NCI-H510A (cell line): Measurements from ENCODE around the gene DNPH1.

Experiments
- DNase-seq: peaks from one replicate; lab custom pipeline; 2025; lab: John Stamatoyannopoulos, UW

The DNPH1 gene, protein sequence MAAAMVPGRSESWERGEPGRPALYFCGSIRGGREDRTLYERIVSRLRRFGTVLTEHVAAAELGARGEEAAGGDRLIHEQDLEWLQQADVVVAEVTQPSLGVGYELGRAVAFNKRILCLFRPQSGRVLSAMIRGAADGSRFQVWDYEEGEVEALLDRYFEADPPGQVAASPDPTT

DNA sequence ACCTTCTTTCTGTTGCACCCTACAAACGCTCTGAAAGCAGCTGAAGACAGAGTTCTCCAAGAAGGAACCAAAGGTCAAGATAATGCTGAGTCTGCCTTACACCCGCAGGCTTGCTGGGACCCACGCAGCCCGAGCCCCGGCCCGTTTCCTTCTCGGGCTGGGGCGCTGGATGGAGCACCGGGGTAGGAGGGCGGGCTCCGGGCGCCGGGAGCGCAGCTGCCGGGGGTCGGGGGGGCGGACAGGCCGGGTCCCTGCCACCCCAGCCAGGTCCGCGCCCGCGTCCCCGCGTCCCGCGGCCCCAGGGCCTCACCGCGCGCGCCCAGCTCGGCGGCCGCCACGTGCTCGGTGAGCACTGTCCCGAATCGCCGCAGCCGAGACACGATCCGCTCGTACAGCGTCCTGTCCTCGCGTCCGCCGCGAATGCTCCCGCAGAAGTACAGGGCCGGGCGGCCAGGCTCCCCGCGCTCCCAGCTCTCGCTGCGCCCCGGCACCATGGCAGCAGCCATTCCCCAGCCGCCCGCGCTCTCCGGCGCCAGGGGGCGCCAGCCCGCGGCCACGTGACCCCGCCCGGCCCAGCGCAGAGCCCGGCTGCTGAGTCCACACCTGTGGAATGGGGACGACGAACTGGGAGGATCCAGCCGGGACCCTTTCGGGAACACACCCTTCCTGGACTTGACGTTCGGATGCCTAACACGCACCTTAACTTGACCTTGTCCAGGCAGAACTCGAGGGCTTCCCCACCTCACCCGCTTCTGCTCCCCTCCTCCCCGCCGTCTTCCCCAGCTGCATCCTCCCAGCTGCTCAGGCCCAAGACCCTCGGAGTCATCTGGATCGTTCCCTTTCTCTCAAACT, at the start of gene DNPH1:
DNPH1 (minus strand) TSS at position 531 of the 852 bp plus-strand sequence; CDS start at position 506, 25 bp downstream.
- DNase-seq, result peak; percentile 52

DNA sequence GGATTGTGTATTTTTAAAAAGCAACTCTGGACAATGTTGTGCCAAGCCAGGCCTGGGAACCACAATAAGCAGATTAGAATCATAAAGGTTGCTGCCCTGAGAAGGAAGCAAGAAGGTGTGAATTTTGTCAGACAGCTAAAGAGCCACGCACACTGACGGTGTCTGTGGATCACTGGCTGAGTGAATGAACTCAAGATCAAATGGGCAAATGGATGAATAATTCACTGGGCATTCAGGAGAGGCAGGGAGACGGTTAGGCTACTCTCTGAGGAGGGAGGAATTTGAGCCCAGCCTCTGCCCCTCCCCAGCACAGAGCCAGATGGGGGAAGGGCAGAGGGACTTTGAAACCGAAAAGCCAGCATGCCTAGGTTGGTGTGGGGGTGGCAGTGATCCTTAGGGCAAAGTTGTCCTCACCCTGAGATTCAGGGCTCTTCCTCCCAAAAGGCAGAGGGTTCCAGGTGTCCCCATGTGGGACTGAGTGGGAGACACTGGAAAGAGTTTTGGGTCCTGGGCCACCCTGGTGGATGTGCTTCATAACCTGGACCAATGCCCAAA, 49.3 kb upstream of the DNPH1 start:
- DNase-seq, result no peak

DNA sequence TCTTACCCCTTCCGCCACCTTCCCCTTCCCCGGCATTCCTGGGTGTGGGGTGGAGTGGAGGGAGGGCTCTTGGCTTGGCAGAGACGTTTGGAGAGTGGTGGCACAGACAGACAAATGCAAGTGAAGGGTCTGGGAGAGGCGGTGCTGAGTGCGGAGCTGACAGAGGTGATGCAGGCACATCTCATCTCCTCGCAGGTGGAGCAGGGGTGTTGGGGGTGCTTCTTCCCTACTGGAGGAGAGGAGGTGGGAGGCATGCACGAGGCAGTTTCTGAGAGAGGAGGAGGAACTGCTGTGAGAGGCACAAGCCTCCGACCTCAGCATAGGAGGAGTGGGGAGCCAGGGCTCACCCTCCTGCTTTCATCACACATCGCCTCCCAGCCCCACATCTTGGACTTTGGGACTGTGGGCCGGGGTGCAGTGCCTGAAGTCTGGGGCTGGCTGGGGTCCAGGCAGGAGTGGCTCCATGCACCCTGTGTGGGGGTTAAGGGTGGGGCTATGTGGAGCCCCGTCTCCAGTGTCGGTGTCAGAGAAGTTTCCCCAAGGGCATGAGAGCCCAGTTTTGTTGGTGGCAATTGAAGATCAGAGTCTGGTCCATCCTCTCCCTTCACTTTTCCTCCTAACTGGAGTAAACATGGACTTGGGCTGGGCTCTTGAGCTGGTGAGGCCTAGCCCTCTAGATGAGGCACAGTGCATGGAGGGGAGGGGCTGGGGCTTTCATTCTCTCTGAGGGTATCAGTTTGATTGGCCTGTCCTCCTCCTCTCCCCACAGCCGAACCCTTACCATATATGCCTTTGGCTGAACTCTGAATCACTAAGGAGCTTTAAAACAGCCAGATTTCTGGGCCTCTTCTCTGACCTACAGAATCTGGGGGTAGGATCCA, 48.6 kb upstream of the DNPH1 start:
- no peak for DNase-seq

DNA sequence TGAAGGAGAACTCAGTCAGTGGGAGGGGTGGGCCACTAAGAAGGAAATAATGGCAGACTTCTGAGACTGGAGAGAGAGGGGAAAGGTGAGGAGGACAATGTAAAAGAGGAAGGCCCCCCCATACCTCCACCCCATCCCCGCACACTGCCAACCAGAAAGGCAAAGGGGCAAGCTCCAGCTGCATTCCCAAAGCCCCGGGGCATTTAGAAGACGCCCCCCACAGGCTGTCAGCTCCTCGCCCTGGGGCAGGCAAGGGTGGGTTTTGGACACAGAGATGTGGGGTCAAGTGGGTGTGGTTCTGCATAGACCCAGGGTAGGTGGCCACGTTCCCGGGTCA, 48.0 kb upstream of the DNPH1 start:
- no peak for DNase-seq

DNA sequence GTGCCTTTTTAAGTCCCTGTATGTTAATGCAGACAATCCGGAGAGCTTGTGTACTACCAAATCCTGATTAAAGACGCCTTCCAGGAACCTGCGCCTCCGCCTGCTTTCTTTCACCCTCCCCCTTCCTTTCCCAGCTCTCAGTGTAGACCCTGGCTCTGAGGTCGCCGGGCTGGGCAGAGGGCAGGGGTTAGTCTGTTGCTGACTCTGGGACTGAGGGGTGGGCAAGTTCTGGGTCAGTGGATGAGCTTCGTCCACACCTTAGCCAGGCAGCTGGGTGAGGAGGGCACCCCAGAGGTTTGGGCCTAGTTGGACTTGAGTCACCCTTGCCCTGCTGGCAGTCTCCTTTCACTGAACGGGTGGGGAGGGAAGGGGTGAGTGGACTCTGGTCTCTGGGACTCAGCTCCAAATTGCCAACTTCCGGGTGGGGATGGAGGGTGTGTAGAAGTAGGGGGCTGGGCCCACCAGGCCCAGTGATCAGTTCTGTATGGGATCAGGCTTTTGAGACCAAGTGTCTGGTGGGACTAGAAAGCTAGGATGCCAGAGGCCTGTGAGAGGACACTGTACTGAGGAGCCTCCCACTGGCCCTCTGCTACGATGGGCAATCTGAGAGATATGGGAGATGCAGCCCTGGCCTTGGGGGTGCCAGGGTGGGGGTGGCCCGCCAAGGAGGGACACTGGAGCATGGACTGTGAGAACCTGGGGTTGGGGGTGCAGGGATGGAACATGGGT, 47.5 kb upstream of the DNPH1 start:
- no peak for DNase-seq

DNA sequence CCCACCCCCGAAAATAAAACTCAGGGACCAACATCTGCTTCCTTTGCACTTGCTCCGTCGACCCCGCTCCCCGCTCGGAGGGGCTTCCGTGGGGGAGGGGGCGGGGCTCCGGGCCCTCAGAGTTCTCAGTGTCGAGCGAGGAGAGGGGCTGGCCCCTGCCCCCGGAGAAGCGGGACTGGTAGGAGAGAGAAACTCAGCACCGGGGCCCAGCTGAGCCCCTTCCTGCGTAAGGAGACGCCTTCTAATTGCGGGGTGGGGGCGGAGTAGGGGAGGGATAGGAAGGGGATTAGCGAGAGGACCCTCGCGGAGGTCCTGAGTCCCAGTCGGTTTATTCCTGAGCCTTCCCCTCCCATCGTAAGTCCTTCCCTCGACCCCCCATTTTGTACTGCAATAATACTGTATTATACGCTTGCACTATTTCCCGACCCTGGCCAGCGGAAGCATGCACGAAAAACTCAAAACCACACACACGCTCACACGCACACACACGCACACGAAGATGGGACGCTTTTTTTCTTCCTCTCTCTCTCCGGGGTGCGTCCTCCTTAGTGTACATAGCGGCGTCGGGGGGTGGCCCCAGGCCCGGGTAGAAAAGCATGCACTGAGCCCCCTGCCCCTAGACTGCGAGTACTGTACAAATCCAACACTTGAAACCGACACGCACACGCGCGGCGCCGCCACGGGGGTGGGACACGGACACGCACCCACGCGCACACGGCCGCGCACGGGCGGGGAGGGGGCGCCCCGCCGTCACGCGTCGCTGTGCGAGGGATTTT, 46.7 kb upstream of the DNPH1 start:
- no peak for DNase-seq

DNA sequence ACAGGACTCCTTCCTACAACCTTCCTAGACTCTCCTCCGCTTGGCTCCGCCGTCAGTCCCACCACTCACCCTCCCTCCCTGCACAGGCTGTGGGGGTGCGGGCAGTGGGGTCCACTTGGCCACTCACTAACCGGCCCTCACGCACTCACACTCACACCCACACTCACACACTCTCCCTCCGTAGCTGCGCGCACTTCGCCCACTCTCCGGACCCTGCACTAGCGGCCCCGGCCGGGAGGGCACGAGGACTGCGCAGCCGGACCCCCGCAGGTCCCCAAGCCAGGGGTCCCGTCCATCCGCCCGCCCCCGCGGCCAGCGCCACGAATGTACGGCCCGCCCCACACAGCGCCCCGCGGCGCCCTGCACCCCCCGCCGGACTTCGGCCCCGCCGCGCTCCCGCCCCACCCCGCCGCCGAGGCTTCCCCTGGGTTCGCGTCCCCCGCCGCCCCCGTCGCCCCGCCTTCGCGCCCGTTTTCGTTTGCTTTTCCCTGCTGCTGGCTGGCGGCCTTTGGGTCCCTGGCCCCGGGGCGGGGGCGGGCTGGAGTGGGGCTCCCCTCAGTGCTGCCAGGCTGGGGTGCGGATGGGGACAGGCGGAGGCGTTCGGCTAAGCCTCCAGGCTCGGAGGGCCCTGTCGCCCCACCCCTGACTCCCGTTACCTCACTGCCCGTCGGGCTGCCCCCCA, 45.8 kb upstream of the DNPH1 start:
- DNase-seq, result no peak

DNA sequence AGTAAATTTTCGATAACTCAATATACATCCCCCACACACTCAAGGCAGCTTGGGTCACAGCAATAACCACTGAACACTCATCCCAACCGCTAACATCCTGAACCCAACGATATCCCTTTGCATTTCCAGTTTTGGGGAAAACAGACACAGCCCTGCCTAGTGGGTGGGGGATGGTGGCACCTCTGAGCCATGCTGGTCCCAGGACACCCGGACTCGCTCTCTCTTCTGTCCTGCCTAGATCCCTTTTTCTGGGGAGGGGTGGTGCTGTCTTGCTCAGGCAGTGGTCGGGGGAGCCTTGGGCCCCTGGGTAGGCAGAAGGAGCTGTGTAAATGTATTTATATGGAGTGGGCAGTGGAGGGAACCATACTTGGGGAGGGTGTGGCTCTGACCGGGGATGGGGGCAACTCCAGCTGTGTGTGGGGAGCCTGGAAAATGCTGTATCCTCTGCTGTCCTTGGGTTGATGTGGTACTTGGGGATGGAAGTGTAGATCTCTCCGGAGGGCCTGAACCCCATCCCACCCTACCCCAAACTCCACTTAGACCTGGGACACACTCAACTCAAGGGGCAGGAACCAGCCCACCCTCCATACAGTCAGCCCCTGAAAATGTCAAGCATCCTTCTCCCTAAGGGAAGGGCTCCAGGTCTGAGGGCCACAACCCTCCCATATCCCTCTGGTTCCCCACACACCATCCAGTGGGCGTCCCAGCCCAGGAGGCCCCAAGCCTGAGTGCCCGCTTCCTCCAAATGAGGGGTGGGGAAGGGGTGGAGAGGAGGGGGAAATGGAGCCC, 45.0 kb upstream of the DNPH1 start:
- no peak for DNase-seq

DNA sequence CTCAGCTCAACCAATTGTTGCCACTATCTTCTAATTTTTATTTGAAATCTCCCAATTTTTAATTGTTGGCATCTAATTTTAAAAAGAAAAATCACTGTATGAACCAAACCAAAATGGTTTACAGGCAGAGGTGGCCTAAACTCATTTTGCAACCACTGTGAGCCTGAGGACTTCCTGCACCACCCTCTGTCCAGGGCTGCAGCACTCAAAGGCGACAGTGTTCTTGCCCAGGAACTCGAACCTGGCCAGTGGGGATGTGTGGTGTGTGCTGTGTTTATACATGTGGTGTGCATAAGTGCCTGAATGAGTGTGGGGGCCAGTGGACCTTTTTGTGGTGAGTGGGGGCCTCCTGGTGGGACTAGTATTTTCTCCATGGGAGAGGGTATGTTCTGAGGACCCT, 44.4 kb upstream of the DNPH1 start:
- no peak for DNase-seq

DNA sequence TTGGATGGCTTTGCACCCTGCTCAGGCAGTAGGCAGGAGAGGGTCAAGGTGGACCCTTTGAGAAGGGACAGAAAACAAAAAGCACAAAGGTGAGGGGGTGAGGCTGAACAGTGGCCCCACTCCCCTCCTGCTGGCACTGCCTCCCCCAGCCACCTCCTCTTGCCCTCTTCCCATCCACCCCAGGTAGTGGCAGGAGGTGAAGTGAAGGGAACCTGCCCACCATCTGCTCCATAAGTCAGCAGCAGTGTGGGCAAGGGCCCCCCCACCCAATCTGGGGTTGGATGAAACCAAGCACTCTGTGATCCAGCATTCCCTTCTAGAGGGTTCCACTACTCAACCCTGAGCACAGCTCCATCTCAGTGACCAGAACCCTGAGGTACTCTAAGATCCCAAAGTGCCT, 42.7 kb upstream of the DNPH1 start:
- no peak for DNase-seq

DNA sequence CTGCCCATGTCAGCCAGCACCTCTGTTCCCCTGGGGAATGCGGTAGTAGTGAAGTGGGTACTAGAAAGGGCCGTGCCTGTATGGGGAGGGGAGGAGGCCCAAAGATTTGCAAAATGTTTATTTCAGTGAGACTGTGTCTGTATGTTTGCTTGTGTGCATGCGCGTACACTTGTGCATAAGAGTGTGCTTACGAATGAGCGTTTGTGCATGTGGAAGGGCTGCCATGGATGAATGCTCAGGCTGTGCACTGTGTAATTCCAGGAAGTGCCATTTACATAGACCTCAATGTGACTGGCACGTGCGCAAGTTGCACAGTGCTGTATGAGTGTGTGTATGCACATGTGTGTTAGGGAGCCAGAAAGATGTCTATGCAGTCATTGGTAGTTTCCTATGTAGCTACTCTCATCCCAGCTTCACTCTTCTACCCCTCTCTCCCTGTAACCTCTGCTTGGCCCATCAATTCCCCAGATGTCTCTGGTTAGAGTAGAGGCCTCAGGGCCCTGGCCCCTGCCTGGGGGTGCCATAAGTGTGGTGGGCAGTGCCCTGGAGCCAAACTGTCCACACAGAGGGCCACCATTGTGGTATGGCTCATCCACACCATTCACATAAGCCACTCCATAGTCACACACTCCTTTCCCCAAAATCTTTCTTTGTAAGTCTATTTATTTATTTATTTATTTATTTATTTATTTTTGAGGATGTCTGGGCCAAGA, 42.0 kb upstream of the DNPH1 start:
- DNase-seq, result no peak

DNA sequence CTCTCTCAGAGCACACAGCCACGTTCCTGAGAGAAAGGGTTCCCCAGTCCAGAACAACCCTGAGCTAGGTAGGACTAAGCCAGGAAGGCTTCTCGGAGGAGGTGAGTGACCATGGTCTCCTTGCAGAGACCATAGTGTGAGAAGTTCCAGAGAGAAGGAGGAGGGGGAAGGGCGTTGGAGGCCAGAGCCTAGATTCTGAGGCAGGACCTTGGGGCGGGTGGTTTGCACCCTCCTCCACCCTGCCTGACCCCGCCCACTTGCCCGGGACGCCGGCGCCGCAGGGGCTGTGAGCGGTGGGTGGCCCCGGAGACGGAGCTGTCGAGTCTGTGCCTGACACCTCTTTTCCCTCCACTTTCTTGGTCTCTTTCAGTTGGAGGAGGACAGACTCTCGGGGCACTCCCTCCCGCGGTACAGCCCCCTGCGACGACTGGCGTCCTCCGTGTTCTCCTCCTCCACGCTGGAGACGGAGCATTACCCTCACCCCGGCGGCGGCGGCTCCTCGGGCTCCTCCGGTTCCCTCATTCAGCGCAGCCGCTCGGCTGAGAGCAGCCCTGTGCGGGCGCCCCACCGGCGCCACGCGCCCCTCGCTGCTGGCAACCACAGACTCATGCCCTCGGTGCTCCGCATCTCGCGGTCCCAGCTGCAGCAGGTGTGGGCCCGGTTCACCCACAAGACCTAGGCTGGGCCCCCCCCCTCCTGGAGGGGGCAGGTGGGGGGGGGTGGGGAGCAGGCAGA, 40.2 kb upstream of the DNPH1 start:
- no peak for DNase-seq

DNA sequence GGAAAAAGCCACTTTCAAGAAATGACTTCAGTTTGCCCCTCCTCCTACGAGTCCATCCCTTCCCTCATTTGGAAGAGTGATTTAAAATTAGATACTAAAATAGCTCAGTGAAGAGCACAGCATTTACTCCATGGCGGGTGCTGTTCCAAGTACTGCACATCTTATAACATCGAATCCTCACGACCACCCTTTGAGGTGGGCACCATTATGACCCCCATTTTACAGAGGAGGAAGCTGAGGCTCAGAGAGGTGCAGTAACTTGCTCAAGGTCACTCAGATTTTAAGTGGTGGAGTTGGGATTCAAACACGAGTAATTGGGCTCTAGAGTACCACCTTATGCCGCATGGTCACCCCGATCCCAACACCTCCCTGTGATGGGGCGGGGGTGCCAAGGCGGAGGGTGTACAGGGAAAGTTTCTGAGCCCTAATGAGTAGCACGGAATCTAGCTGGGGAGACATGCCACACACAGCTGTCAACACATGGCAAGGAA, 39.5 kb upstream of the DNPH1 start:
- DNase-seq, result no peak

DNA sequence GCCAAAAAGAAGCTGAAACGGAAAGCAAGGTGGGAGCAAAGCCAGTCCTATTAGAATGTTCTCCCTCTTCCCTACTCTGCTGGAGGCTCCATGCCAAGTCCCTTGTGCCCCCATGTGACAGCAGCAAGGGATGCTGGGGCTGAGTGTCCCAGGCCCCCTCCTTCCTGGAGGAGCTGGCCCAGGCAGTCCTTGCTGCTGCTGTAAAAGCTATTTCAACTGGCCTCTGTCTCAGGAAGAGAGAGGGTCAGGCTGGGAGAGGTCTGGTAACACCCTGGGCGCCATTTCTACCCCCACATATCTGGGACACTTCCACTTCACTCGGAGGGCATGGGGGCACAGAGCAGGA, 39.0 kb upstream of the DNPH1 start:
- DNase-seq, result no peak

DNA sequence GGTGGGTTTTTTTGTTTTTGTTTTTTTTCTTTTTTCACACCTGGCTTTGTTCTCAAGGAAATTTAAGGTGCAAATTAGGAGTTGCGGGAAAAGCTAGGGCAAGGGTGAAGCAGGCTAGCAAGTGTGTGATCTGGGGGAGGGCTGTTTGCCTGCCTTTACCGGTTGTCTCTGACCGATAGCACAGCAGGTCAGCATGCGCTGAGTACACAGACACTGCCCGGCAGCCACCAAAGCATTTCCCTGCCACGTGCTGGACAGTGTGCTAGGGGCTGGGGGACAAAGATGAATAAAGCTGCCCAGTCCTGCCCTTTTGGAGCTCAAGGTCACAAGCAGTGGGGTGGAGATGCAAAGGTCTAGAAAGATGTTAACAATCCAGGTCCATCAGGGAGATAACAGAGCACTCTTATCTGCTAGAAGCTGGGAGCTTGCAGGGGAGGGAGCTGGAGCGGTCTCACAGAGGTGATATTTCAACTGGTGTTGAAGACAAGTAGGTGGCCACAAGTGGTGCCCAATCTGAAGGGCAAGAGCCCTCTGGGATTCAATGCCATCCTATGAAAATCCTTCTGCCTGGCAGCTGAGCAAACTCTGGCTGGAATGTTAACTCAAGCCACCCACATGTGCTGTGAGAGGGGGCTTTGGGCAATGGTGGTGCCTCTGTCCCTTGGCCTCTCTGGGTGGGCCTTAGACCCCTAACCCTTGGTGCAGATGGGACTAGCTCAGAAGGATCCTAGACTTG, 38.5 kb upstream of the DNPH1 start:
- no peak for DNase-seq

DNA sequence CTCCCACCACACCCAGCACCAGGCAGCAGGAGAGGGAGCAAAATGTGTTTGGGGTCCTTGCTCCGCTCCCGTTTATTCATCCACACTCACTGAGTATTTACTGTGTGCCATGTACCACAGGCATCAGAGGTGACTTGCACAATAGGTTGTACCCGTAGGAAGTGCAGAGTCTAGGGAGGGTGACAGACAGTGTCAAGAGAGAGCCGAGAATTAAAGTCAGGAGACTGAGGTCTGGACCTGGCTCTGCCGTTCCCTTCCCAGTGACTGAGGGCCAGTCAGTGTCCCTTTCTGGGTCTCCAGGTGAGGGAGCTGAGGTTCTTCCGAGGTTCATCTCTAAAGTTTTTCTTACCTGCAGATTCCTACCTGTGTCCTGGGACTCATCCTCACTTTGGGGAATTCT, 36.3 kb upstream of the DNPH1 start:
- no peak for DNase-seq

DNA sequence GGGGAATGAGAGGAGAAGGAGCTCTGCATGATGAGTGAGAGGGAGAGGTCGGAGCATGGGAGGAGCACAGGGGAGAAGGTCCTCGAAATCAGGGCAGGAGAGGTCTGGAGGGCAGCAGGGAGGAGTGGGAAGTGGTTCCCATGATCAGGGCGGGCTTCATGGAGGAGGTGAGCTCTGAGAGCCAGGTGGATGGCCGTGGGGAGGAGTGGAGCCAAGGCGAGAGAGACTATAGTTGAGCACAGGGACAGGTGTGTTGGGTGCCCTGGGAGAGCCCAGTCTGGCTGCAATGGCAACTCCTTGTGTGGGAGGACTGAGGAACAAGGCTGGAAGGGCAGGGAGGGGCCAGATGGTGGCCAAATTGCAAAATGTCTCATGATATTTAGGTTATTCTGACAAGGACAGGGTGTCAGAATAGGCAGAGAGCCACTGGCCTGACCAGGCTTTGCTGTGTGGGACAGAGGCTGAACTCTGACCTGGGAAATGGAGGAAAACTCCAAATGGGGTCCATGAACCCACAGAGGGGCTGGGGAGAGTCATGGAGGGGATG, 35.4 kb upstream of the DNPH1 start:
- no peak for DNase-seq
